Nephron (organoid): ENCODE data around the gene FLRT1.

Experiments
- H3K27ac Mint-ChIP-seq, 3 experiments: 2 replicates each; pipeline ENCODE4 v1.8.0; 2020; ENCODE audit warnings: mixed read lengths in 3 of 3, mild to moderate bottlenecking in 2 of 3, moderate library complexity in 1 of 3
- H3K27me3 Mint-ChIP-seq: 2 replicates; pipeline ENCODE4 v1.8.0; 2021; ENCODE audit warnings: low read depth, mild to moderate bottlenecking, moderate library complexity, mixed read lengths
- H3K36me3 Mint-ChIP-seq: 2 replicates; pipeline ENCODE4 v1.8.0; 2020; ENCODE audit warnings: low read depth, mixed read lengths
- H3K4me1 Mint-ChIP-seq: 2 replicates; pipeline ENCODE4 v1.8.0; 2020; ENCODE audit warnings: mixed read lengths
- H3K4me3 Mint-ChIP-seq, 3 experiments: 2 replicates each; pipeline ENCODE4 v1.8.0; 2020; ENCODE audit warnings: mild to moderate bottlenecking in 3 of 3, mixed read lengths in 3 of 3, moderate library complexity in 2 of 3
- H3K9me3 Mint-ChIP-seq: 2 replicates; pipeline ENCODE4 v1.8.0; 2020; ENCODE audit warnings: mixed read lengths
- TF ChIP-seq, protein P1 (sequence below), 3 experiments: fragments of 200-600 bp; sonication (generic); IDR thresholded peaks; one replicate each; pipeline ENCODE4 v1.5.0; 2021; ENCODE audit warnings: antibody characterized with exemption in 3 of 3; ENCODE audit not compliant: unreplicated experiment in 3 of 3

The FLRT1 gene

GRCh38 chr11:64023712-64024710 lies 11.7 kb upstream of the FLRT1 start:
- H3K4me1 Mint-ChIP-seq = peaks cover 32% of the 10 kb centered on the region
- no peaks in the 10 kb centered on the region for H3K36me3 Mint-ChIP-seq
- peaks cover 13% of the 10 kb centered on the region for H3K27me3 Mint-ChIP-seq
- H3K27ac Mint-ChIP-seq = peak overlapping the region; percentile 60 to 84 (median 74)
- H3K4me3 Mint-ChIP-seq = no peak overlapping the region
- TF ChIP-seq, protein P1, sequence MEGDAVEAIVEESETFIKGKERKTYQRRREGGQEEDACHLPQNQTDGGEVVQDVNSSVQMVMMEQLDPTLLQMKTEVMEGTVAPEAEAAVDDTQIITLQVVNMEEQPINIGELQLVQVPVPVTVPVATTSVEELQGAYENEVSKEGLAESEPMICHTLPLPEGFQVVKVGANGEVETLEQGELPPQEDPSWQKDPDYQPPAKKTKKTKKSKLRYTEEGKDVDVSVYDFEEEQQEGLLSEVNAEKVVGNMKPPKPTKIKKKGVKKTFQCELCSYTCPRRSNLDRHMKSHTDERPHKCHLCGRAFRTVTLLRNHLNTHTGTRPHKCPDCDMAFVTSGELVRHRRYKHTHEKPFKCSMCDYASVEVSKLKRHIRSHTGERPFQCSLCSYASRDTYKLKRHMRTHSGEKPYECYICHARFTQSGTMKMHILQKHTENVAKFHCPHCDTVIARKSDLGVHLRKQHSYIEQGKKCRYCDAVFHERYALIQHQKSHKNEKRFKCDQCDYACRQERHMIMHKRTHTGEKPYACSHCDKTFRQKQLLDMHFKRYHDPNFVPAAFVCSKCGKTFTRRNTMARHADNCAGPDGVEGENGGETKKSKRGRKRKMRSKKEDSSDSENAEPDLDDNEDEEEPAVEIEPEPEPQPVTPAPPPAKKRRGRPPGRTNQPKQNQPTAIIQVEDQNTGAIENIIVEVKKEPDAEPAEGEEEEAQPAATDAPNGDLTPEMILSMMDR (IDR thresholded peaks at IDR 0.05; ENCODE audit: unreplicated experiment in 3 of 3) = no peak
- no peaks in the 10 kb centered on the region for H3K9me3 Mint-ChIP-seq

GRCh38 chr11:64025205-64025604 lies 10.5 kb upstream of the FLRT1 start:
- Mint-ChIP-seq H3K4me3 (no peak overlapping the region), H3K27ac (peak overlapping the region in 2 of 3 experiments; percentile 8 to 54), H3K27me3 (peaks cover 7% of the 10 kb centered on the region), H3K36me3 (no peaks in the 10 kb centered on the region), H3K4me1 (peaks cover 37% of the 10 kb centered on the region), H3K9me3 (no peaks in the 10 kb centered on the region)
- TF ChIP-seq, protein P1 (IDR thresholded peaks at IDR 0.05; ENCODE audit: unreplicated experiment in 3 of 3) = no peak

- H3K27me3 Mint-ChIP-seq = no peaks in the 10 kb centered on the region
- H3K4me3 Mint-ChIP-seq = no peak overlapping the region
- H3K27ac Mint-ChIP-seq = peak overlapping the region in 1 of 3 experiments; percentile 14
- H3K4me1 Mint-ChIP-seq = peaks cover 42% of the 10 kb centered on the region
- TF ChIP-seq, protein P1 (IDR thresholded peaks at IDR 0.05; ENCODE audit: unreplicated experiment in 3 of 3) = no peak
- H3K9me3 Mint-ChIP-seq = no peaks in the 10 kb centered on the region
- H3K36me3 Mint-ChIP-seq = no peaks in the 10 kb centered on the region
Measured at GRCh38 chr11:64026575-64027205, 9.0 kb upstream of the FLRT1 start.

DNA sequence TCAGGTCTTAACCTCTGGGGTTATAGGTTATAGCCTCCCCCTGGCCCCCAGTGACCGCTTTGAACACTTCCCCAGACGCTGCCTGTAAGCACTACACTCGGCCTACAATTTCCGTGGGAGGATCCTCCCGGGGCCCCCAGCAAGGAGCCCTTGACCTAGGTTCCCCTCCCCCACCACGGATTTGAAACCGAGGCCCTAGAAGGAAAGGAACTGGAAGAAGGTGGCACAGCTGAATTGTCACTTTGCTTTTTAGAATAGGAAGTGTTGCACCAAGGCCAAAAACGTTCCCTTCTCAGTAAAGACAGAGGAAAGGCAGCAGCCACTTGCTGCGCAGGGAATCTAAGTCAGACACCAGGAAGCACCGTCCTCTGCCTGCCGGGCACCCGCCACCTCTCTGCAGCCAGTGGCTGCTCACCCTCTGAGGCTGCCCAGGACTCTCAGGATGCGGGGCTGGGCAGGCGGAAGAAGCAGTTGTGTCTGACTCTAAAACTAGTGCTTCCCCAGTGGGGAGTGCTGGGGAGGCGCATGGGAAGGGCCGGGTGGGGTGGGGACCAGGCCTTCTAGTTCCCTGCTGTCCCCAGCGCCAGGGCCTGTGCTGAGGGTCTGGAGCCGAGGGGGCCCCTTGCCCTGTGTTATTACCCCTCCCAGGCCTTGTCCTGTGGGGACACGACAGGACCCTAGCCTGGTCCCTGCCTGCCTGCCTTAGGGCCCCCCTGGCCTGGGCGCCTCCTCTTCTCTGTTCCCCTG lies 7.9 kb upstream of the FLRT1 start:
- H3K4me3 Mint-ChIP-seq = no peak overlapping the region
- TF ChIP-seq, protein P1 (IDR thresholded peaks at IDR 0.05; ENCODE audit: unreplicated experiment in 3 of 3) = no peak
- peak overlapping the region in 1 of 3 experiments; percentile 52 for H3K27ac Mint-ChIP-seq
- peaks cover 36% of the 10 kb centered on the region for H3K4me1 Mint-ChIP-seq
- no peaks in the 10 kb centered on the region for H3K9me3 Mint-ChIP-seq
- peaks cover 3% of the 10 kb centered on the region for H3K27me3 Mint-ChIP-seq
- no peaks in the 10 kb centered on the region for H3K36me3 Mint-ChIP-seq

DNA sequence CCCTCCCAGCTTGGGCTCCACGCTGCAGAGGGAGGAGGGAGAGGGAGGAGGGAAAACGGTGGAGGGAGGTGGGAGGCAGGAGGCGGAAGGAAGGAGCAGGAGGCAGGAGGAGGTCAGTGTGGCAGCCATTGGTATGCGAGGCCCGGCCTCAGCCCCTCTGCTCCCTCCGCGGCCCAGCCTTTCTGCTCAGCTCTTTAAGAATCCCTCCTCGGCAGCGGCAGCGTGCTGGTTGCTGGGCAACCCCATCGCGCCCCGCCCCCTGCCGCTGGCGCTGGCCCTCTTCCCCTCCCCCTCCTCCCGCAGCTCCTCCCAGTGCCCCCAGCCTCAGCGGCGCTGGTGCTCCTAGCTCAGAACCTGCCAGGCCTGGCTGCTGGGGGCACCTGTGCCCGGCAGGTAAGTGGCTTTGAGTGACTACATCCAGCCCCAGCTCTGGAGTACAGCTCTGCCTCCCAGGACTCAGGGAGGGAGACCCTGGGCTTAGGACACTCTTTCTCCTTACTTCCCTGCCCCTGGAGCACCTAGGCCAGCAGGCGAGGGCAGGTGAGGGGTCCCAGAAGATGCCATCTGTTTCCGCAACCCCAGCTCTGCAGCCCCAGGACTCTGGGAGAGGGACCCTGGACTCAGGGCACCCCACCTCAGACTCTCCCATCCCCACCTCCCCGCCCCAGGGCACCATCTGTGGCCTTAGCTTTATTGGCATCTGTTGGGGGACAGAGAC lies 7.2 kb upstream of the FLRT1 start:
- Mint-ChIP-seq H3K4me3 (no peak overlapping the region), H3K27ac (no peak overlapping the region), H3K4me1 (peaks cover 36% of the 10 kb centered on the region), H3K27me3 (peaks cover 7% of the 10 kb centered on the region), H3K36me3 (no peaks in the 10 kb centered on the region), H3K9me3 (no peaks in the 10 kb centered on the region)
- TF ChIP-seq, protein P1 (IDR thresholded peaks at IDR 0.05; ENCODE audit: unreplicated experiment in 3 of 3) = no peak
